ENCODE measurements around the gene KIF5C. TPM values are rescaled to one million over a fixed set of nuclear protein-coding genes. Genes with fewer than 3 reads are reported as not detected.

The KIF5C gene
- total RNA-seq, 4 donors from 2014 or later = 0.51 to 2.8 (median 2.0) TPM

- TF ChIP-seq POLR2A (IDR thresholded peaks at IDR 0.05) = no peak
- no peak for TF ChIP-seq CTCF (IDR thresholded peaks at IDR 0.05 in 4 of 5, conservative IDR thresholded peaks at IDR 0.05 in 1 of 5)
- no peak overlapping the region for H3K27ac ChIP-seq
- no peaks in the 10 kb centered on the region for H3K27me3 ChIP-seq
- in situ Hi-C loops (cut with MboI; ENCODE audit: low sequenced_read_pairs in 4 of 4) (loop anchor here (25.0 kb wide), 1 partner anchor 1055 kb away; no protein-coding TSS in a partner anchor), intact Hi-C loops (cut with DNase I; ENCODE audit: low total_unique reads) (no loop called here)
- H3K4me1 ChIP-seq = no peaks in the 10 kb centered on the region
- ATAC-seq = no peak
- H3K36me3 ChIP-seq = no peaks in the 10 kb centered on the region
- H3K4me3 ChIP-seq = no peak overlapping the region
- H3K9me3 ChIP-seq = no peaks in the 10 kb centered on the region
- DNase-seq = no peak
Observed at GRCh38 chr2:148992448-148992847, 117.4 kb downstream of the KIF5C start.

GRCh38 chr2:148993351-148993750, 118.3 kb downstream of the KIF5C start:
- H3K9me3 ChIP-seq = no peaks in the 10 kb centered on the region
- H3K4me1 ChIP-seq = no peaks in the 10 kb centered on the region
- no peaks in the 10 kb centered on the region for H3K27me3 ChIP-seq
- no peak overlapping the region for H3K27ac ChIP-seq
- no peaks in the 10 kb centered on the region for H3K36me3 ChIP-seq
- ATAC-seq = no peak
- TF ChIP-seq CTCF (IDR thresholded peaks at IDR 0.05 in 4 of 5, conservative IDR thresholded peaks at IDR 0.05 in 1 of 5) (no peak), POLR2A (IDR thresholded peaks at IDR 0.05) (no peak)
- in situ Hi-C loops (cut with MboI; ENCODE audit: low sequenced_read_pairs in 4 of 4) (loop anchor here (25.0 kb wide), 1 partner anchor 1056 kb away; no protein-coding TSS in a partner anchor), intact Hi-C loops (cut with DNase I; ENCODE audit: low total_unique reads) (no loop called here)
- DNase-seq = no peak
- no peak overlapping the region for H3K4me3 ChIP-seq

DNA sequence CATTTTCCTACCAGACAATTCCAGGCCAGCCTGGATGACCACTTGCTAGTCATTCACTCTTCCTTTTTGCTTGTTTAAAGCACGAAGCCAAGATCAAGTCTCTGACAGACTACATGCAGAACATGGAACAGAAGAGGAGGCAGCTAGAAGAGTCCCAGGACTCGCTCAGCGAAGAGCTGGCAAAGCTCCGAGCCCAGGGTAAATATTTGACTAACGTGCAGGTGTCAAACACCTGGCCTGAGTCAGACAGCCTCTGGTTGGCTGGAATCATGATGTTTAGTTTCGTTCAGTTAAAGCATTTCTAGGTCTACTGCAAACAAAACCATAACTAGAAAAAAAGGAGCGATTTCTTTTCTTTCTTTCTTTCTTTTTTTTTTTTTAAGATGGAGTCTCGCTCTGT, 119.3 kb downstream of the KIF5C start:
- TF ChIP-seq CTCF (IDR thresholded peaks at IDR 0.05 in 4 of 5, conservative IDR thresholded peaks at IDR 0.05 in 1 of 5) = no peak
- no peak for TF ChIP-seq POLR2A (IDR thresholded peaks at IDR 0.05)
- ATAC-seq (no peak), DNase-seq (no peak)
- intact Hi-C loops (cut with DNase I; ENCODE audit: low total_unique reads) = no loop called here
- Histone ChIP-seq H3K27ac (no peak overlapping the region), H3K36me3 (no peaks in the 10 kb centered on the region), H3K4me1 (no peaks in the 10 kb centered on the region), H3K4me3 (no peak overlapping the region), H3K9me3 (no peaks in the 10 kb centered on the region), H3K27me3 (no peaks in the 10 kb centered on the region)
- in situ Hi-C loops (cut with MboI; ENCODE audit: low sequenced_read_pairs in 4 of 4) = loop anchor here (25.0 kb wide), 1 partner anchor 1057 kb away; no protein-coding TSS in a partner anchor

DNA sequence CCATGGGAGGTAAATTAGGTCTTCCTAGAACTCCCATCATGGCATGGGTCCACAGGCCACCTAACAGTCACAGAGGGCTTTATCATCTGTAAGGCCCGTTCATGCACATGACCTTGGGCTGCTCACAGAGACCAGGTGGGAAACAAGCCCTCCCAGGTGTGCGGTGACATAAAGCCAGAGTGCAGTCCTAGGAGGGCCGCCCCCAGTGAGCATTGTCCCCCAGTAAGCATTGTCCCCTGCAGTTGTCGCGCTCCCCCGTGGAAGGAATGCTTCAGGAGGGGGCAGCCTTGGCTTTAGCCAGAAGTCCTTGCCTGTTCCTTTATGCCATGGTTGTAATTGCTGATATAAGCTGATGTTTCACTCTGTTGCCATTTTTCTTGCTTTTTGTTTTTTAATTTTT, 121.8 kb downstream of the KIF5C start:
- DNase-seq = no peak

More for the DNA sequence above, 121.8 kb downstream of the KIF5C start:
- no peak overlapping the region for H3K27ac ChIP-seq
- peaks cover 0 to 7% (median 4%) of the 10 kb centered on the region in 3 donors for H3K27me3 ChIP-seq
- in situ Hi-C loops (cut with MboI; ENCODE audit: low sequenced_read_pairs in 4 of 4) = loop anchor here (25.0 kb wide), 1 partner anchor 1060 kb away; no protein-coding TSS in a partner anchor
- H3K36me3 ChIP-seq = no peaks in the 10 kb centered on the region
- no peak overlapping the region for H3K4me3 ChIP-seq
- TF ChIP-seq POLR2A (IDR thresholded peaks at IDR 0.05) (no peak), CTCF (IDR thresholded peaks at IDR 0.05 in 4 of 5, conservative IDR thresholded peaks at IDR 0.05 in 1 of 5) (no peak)
- no peaks in the 10 kb centered on the region for H3K4me1 ChIP-seq
- intact Hi-C loops (cut with DNase I; ENCODE audit: low total_unique reads) = no loop called here
- no peaks in the 10 kb centered on the region for H3K9me3 ChIP-seq
- ATAC-seq = no peak

All from gastrocnemius medialis (tissue), 4 donors.